ENCODE results near the gene LAP3. TPM values are rescaled to one million over a fixed set of nuclear protein-coding genes. Genes with fewer than 3 reads are reported as not detected.

The LAP3 gene
- polyA plus RNA-seq, 1 donor = 43.2 TPM

GRCh38 chr4:17616283-17616682, 39.3 kb downstream of the LAP3 start:
- DNase-seq (ENCODE audit: low read depth) = no peak

- no peak for DNase-seq (ENCODE audit: low read depth)
These were observed 41.9 kb downstream of the LAP3 start for GRCh38 chr4:17618926-17619325.

- DNase-seq (ENCODE audit: low read depth) = no peak
These were observed 42.6 kb downstream of the LAP3 start for GRCh38 chr4:17619416-17620105.

- no peak for DNase-seq (ENCODE audit: low read depth)
These were observed 46.5 kb downstream of the LAP3 start for GRCh38 chr4:17623451-17624001.

- no peak for DNase-seq (ENCODE audit: low read depth)
These were observed 47.8 kb downstream of the LAP3 start for GRCh38 chr4:17624821-17625220.

- DNase-seq (ENCODE audit: low read depth) = no peak
These were observed 53.2 kb downstream of the LAP3 start for GRCh38 chr4:17630228-17630627.

GRCh38 chr4:17633600-17633999, 56.6 kb downstream of the LAP3 start:
- no peak for DNase-seq (ENCODE audit: low read depth)

- no peak for DNase-seq (ENCODE audit: low read depth)
These were observed 58.1 kb downstream of the LAP3 start for GRCh38 chr4:17635056-17635455.

- DNase-seq (ENCODE audit: low read depth) = no peak
These were observed 59.3 kb downstream of the LAP3 start for GRCh38 chr4:17636341-17636695.

GRCh38 chr4:17636696-17637622, 60.0 kb downstream of the LAP3 start:
- peak; percentile 31 for DNase-seq (ENCODE audit: low read depth)

- DNase-seq (ENCODE audit: low read depth) = no peak
These were observed 62.1 kb downstream of the LAP3 start for GRCh38 chr4:17639136-17639535.

- DNase-seq (ENCODE audit: low read depth) = no peak
These were observed 65.4 kb downstream of the LAP3 start for GRCh38 chr4:17642398-17642783.

- no peak for DNase-seq (ENCODE audit: low read depth)
These were observed 69.7 kb downstream of the LAP3 start for GRCh38 chr4:17646693-17647092.

- DNase-seq (ENCODE audit: low read depth) = no peak
These were observed 70.3 kb downstream of the LAP3 start for GRCh38 chr4:17647176-17647806.

- DNase-seq (ENCODE audit: low read depth) = no peak
These were observed 70.9 kb downstream of the LAP3 start for GRCh38 chr4:17647927-17648326.

GRCh38 chr4:17650406-17650805, 73.4 kb downstream of the LAP3 start:
- no peak for DNase-seq (ENCODE audit: low read depth)

GRCh38 chr4:17654701-17655100, 77.7 kb downstream of the LAP3 start:
- DNase-seq (ENCODE audit: low read depth) = no peak

GRCh38 chr4:17657090-17657489, 80.1 kb downstream of the LAP3 start:
- no peak for DNase-seq (ENCODE audit: low read depth)

All from forelimb muscle (tissue), 1 donor.